ENCODE measurements around the gene ZNRF1. TPM values are rescaled to one million over a fixed set of nuclear protein-coding genes. Genes with fewer than 3 reads are reported as not detected.

Gene ZNRF1
- total and polyA plus RNA-seq, 2 of the 4 experiments (the other 2 are of a cell fraction), result 8.2 to 20.7 TPM

- Histone ChIP-seq H2AFZ (replicated peaks; ENCODE audit: low read length, poor library complexity) (no peak overlapping the region), H3K4me3 (ENCODE audit: insufficient read depth, low read depth, low read length) (no peak overlapping the region), H4K91ac (ENCODE audit: insufficient read depth, low read depth, low read length) (no peak overlapping the region), H3K56ac (ENCODE audit: extremely low read depth, insufficient read depth, low read length) (no peak overlapping the region), H3K23ac (ENCODE audit: low read depth, low read length) (no peak overlapping the region), H2BK5ac (ENCODE audit: low read depth, low read length, poor library complexity, severe bottlenecking) (no peak overlapping the region), H2BK15ac (ENCODE audit: low read depth, low read length) (no peak overlapping the region), H3K4ac (ENCODE audit: low read depth, low read length) (no peak overlapping the region), H3K4me1 (ENCODE audit: control insufficient read depth, insufficient read depth, low read length) (peaks cover 14% of the 10 kb centered on the region), H3K18ac (ENCODE audit: low read depth, low read length) (no peak overlapping the region), H2AK9ac (replicated peaks; ENCODE audit: low read depth, low read length, poor library complexity) (no peak overlapping the region), H3K27ac (ENCODE audit: insufficient read depth, low read length) (no peak overlapping the region), H4K20me1 (ENCODE audit: insufficient read depth, low read length) (peaks cover 9% of the 10 kb centered on the region; the same call in 1 of the 2 replicates), H4K5ac (ENCODE audit: low read depth, low read length) (no peak overlapping the region), H3K9me1 (ENCODE audit: insufficient read depth, low read length) (no peaks in the 10 kb centered on the region), H2AK5ac (ENCODE audit: low read depth, low read length) (no peak overlapping the region), H3K36me3 (ENCODE audit: control insufficient read depth, insufficient read depth, low read length) (no peaks in the 10 kb centered on the region), H4K8ac (ENCODE audit: low read depth in 2 of 2, low read length in 2 of 2) (no peak overlapping the region), H3K9ac (ENCODE audit: low read depth, low read length) (no peak overlapping the region), H3K4me2 (ENCODE audit: low read depth, low read length) (no peak overlapping the region), H3K79me1 (ENCODE audit: low read depth in 1 of 2, low read length in 2 of 2) (peaks cover 15 to 53% of the 10 kb centered on the region in 2 experiments), H3K27me3 (ENCODE audit: control insufficient read depth, insufficient read depth, low read length) (no peaks in the 10 kb centered on the region), H2BK20ac (ENCODE audit: low read depth, low read length) (no peak overlapping the region), H3K9me3 (ENCODE audit: control insufficient read depth, insufficient read depth, low read length) (peaks cover 4% of the 10 kb centered on the region), H3K14ac (replicated peaks; ENCODE audit: low read depth, low read length) (no peak overlapping the region), H2BK120ac (ENCODE audit: low read depth, low read length) (no peak overlapping the region)
- in situ Hi-C loops (cut with MboI; ENCODE audit: low sequenced_read_pairs), result no loop called here
- TF ChIP-seq RAD21 (IDR thresholded peaks at IDR 0.05; ENCODE audit: low read length) (no peak), POLR2A (IDR thresholded peaks at IDR 0.05; ENCODE audit: low read depth, low read length) (no peak), MXI1 (IDR thresholded peaks at IDR 0.05; ENCODE audit: borderline replicate concordance, low read depth, low read length) (no peak), FOS (IDR thresholded peaks at IDR 0.05; ENCODE audit: low read depth, low read length) (no peak), NFE2L2 (IDR thresholded peaks at IDR 0.05; ENCODE audit: low read depth, low read length) (no peak), MAFK (IDR thresholded peaks at IDR 0.05; ENCODE audit: low read depth, low read length) (no peak), CHD1 (IDR thresholded peaks at IDR 0.05; ENCODE audit: low read depth, low read length) (no peak), CEBPB (IDR thresholded peaks at IDR 0.05; ENCODE audit: low read depth, low read length) (no peak), RCOR1 (IDR thresholded peaks at IDR 0.05; ENCODE audit: insufficient replicate concordance, low read length) (no peak), MAZ (IDR thresholded peaks at IDR 0.05; ENCODE audit: borderline replicate concordance, low read depth, low read length) (no peak), SMC3 (IDR thresholded peaks at IDR 0.05; ENCODE audit: low read depth, low read length) (no peak)
- TF ChIP-seq, protein P1, sequence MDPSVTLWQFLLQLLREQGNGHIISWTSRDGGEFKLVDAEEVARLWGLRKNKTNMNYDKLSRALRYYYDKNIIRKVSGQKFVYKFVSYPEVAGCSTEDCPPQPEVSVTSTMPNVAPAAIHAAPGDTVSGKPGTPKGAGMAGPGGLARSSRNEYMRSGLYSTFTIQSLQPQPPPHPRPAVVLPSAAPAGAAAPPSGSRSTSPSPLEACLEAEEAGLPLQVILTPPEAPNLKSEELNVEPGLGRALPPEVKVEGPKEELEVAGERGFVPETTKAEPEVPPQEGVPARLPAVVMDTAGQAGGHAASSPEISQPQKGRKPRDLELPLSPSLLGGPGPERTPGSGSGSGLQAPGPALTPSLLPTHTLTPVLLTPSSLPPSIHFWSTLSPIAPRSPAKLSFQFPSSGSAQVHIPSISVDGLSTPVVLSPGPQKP (IDR thresholded peaks at IDR 0.05; ENCODE audit: borderline replicate concordance, low read depth, low read length), result no peak
- TF ChIP-seq, protein P2, sequence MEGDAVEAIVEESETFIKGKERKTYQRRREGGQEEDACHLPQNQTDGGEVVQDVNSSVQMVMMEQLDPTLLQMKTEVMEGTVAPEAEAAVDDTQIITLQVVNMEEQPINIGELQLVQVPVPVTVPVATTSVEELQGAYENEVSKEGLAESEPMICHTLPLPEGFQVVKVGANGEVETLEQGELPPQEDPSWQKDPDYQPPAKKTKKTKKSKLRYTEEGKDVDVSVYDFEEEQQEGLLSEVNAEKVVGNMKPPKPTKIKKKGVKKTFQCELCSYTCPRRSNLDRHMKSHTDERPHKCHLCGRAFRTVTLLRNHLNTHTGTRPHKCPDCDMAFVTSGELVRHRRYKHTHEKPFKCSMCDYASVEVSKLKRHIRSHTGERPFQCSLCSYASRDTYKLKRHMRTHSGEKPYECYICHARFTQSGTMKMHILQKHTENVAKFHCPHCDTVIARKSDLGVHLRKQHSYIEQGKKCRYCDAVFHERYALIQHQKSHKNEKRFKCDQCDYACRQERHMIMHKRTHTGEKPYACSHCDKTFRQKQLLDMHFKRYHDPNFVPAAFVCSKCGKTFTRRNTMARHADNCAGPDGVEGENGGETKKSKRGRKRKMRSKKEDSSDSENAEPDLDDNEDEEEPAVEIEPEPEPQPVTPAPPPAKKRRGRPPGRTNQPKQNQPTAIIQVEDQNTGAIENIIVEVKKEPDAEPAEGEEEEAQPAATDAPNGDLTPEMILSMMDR (conservative IDR thresholded peaks at IDR 0.05; ENCODE audit: low read depth, low read length), result no peak
- TF ChIP-seq, protein P3, sequence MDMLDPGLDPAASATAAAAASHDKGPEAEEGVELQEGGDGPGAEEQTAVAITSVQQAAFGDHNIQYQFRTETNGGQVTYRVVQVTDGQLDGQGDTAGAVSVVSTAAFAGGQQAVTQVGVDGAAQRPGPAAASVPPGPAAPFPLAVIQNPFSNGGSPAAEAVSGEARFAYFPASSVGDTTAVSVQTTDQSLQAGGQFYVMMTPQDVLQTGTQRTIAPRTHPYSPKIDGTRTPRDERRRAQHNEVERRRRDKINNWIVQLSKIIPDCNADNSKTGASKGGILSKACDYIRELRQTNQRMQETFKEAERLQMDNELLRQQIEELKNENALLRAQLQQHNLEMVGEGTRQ (IDR thresholded peaks at IDR 0.05; ENCODE audit: low read depth, low read length), result no peak
- BruUV-seq (replicated peaks), result no TSS peak
- WGBS, 2 experiments (ENCODE audit: extremely low coverage in 2 of 2, insufficient read length in 1 of 2), result no CpG with 5 or more reads among the region's 1 CpG
- dilution Hi-C loops (cut with HindIII; ENCODE audit: low sequenced_read_pairs, unreplicated experiment), result no loop called here
- DNase-seq (no peak), ATAC-seq (ENCODE audit: low read depth) (no peak)
- intact Hi-C loops (cut with micrococcal nuclease), result no loop called here
- POLR2A ChIA-PET (ENCODE audit: unreplicated experiment), result no interaction called here
- CTCF ChIA-PET, result no interaction called here
Measured at GRCh38 chr16:75021410-75021809, 22.6 kb downstream of the ZNRF1 start.
